ENCODE results near the gene FAM168B. TPM values are rescaled to one million over a fixed set of nuclear protein-coding genes. Genes with fewer than 3 reads are reported as not detected.

Gene FAM168B
- total RNA-seq, 2 donors from 2014 or later, result 125 to 192 TPM

DNA sequence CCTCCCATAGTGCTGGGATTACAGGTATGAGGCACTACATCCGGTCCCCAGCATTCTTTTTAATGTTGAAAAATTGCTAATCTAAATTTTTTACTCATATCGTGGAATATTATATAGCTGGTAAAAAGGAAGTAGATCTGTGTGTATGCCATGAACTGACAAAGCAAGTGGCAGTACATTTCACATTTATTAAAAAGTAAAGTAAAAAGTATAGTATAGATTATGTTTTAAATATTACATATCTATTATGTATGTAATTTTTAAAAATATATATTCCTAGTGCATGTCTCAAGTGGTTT is 37.0 kb upstream of the FAM168B start:
- DNase-seq (ENCODE audit: low spot score), result no peak
- intact Hi-C loops (cut with DNase I), result no loop called here
- peaks cover 0 to 5% of the 10 kb centered on the region in 2 donors for H3K36me3 ChIP-seq
- 96% methylated on average over 2 of the region's 2 CpGs for WGBS
- H3K4me1 ChIP-seq (replicated peaks), result peaks cover 3% of the 10 kb centered on the region
- no peaks in the 10 kb centered on the region for H3K9me3 ChIP-seq
- H3K27me3 ChIP-seq (replicated peaks; ENCODE audit: insufficient read depth), result no peaks in the 10 kb centered on the region
- no peak overlapping the region for H3K4me3 ChIP-seq
- no peak for TF ChIP-seq POLR2A (IDR thresholded peaks at IDR 0.05)
- TF ChIP-seq POLR2AphosphoS5 (IDR thresholded peaks at IDR 0.05), result no peak
- TF ChIP-seq, protein P1, sequence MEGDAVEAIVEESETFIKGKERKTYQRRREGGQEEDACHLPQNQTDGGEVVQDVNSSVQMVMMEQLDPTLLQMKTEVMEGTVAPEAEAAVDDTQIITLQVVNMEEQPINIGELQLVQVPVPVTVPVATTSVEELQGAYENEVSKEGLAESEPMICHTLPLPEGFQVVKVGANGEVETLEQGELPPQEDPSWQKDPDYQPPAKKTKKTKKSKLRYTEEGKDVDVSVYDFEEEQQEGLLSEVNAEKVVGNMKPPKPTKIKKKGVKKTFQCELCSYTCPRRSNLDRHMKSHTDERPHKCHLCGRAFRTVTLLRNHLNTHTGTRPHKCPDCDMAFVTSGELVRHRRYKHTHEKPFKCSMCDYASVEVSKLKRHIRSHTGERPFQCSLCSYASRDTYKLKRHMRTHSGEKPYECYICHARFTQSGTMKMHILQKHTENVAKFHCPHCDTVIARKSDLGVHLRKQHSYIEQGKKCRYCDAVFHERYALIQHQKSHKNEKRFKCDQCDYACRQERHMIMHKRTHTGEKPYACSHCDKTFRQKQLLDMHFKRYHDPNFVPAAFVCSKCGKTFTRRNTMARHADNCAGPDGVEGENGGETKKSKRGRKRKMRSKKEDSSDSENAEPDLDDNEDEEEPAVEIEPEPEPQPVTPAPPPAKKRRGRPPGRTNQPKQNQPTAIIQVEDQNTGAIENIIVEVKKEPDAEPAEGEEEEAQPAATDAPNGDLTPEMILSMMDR (IDR thresholded peaks at IDR 0.05), result no peak
- H3K27ac ChIP-seq, result no peak overlapping the region

DNA sequence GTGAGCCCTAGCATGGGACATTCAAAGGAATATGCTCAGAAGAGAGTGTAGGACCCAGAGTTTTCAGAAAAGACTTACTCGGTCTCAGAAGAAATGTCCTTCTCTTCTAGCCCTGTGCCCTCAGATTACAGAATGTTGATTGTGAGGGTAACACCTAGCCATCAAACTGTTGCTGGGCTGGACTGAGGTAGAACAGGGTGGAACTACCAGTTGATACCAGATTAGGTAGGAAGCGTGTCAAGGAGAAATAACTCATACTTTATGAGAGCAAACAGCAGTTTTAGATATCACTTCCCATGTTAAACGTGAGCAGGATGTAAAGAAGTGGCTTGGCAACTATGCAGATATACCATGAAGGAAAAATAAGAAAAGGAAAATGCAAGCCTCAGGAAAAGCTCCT is 34.7 kb upstream of the FAM168B start:
- no peaks in the 10 kb centered on the region for H3K9me3 ChIP-seq
- H3K27ac ChIP-seq, result no peak overlapping the region
- H3K27me3 ChIP-seq (replicated peaks; ENCODE audit: insufficient read depth), result no peaks in the 10 kb centered on the region
- WGBS, result 90% methylated on average over 3 of the region's 3 CpGs
- no peak for TF ChIP-seq POLR2AphosphoS5 (IDR thresholded peaks at IDR 0.05)
- TF ChIP-seq POLR2A (IDR thresholded peaks at IDR 0.05), result no peak
- TF ChIP-seq, protein P1 (IDR thresholded peaks at IDR 0.05), result no peak
- intact Hi-C loops (cut with DNase I), result no loop called here
- H3K4me1 ChIP-seq (replicated peaks), result peaks cover 5% of the 10 kb centered on the region
- H3K4me3 ChIP-seq, result no peak overlapping the region
- DNase-seq (ENCODE audit: low spot score), result no peak
- H3K36me3 ChIP-seq, result peaks cover 0 to 5% of the 10 kb centered on the region in 2 donors

DNA sequence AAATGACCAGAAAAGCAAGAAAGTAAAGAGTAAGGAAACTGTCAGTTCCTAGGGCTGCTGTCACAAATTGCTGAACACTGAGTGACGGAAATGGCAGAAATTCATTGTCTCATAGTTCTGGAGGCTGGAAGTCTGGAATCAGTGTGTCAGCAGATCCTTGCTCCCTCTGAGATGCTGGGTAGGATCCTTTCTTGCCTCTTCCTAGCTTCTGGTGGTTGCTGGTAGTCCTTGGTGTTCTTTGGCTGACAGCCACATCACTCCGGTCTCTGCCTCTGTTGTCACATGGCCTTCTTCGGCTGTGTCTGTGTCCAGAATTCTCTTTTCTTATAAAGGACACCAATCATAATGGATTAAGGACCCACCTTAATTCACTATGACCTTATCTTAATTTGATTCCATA is 33.8 kb upstream of the FAM168B start:
- whole genome bisulfite sequencing, result 83% methylated on average over 3 of the region's 3 CpGs
- peaks cover 5% of the 10 kb centered on the region for H3K4me1 ChIP-seq (replicated peaks)
- intact Hi-C loops (cut with DNase I), result no loop called here
- no peaks in the 10 kb centered on the region for H3K9me3 ChIP-seq
- no peaks in the 10 kb centered on the region for H3K27me3 ChIP-seq (replicated peaks; ENCODE audit: insufficient read depth)
- H3K4me3 ChIP-seq, result no peak overlapping the region
- H3K36me3 ChIP-seq, result peaks cover 0 to 5% of the 10 kb centered on the region in 2 donors
- TF ChIP-seq POLR2AphosphoS5 (IDR thresholded peaks at IDR 0.05) (no peak), POLR2A (IDR thresholded peaks at IDR 0.05) (no peak)
- TF ChIP-seq, protein P1 (IDR thresholded peaks at IDR 0.05), result no peak
- no peak for DNase-seq (ENCODE audit: low spot score)
- H3K27ac ChIP-seq, result no peak overlapping the region

DNA sequence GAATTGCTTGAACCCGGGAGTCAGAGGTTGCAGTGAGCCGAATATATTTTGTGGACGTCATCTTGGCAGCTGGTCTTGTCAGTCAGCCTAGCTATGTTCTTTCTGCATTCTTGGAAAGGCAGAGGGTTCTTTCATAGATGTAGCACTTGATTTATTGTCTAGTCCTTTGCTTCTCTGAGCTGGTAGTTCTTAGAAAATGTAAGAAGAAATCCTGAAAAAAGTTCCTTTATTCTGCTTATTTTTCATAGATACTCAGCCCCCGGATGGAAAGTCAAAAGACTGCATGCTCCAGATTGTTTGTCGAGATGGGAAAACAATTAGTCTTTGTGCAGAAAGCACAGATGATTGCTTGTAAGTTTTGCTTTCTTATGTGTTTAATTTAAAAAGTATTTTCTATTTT is 33.2 kb upstream of the FAM168B start:
- TF ChIP-seq POLR2AphosphoS5 (IDR thresholded peaks at IDR 0.05), result no peak
- TF ChIP-seq, protein P1 (IDR thresholded peaks at IDR 0.05), result no peak
- no peak for TF ChIP-seq POLR2A (IDR thresholded peaks at IDR 0.05)

DNA sequence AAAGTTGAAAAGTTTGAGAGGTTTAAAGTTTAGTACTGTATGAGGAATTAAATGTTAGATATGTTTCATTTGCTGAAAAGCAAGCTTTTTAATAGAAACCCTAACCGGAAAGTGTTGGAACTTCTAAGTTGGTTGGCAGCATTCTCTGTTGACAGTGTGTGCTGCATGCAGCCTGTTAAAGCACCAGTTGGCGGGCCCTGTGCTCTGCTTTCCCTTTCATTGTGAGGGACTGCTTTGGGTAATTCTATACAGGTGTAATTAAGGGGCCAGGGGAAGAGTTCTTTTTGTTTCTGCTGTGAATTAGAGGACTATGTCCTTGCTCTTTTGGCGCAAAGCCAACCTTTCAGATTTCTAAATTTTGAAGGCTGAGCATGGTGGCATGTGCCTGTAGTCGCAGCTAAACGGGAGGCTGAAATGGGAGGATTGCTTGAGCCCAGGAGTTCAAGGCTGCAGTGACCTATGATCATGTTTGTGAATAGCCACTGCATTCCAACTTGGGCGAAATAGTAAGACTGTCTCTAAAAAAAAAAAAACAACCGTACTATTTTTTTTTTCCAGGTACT is 32.0 kb upstream of the FAM168B start:
- TF ChIP-seq, protein P1 (IDR thresholded peaks at IDR 0.05), result no peak
- TF ChIP-seq POLR2A (IDR thresholded peaks at IDR 0.05) (no peak), POLR2AphosphoS5 (IDR thresholded peaks at IDR 0.05) (peak; percentile 39)
- H3K36me3 ChIP-seq, result peaks cover 0 to 5% of the 10 kb centered on the region in 2 donors
- H3K4me3 ChIP-seq, result no peak overlapping the region
- intact Hi-C loops (cut with DNase I), result no loop called here
- no peaks in the 10 kb centered on the region for H3K9me3 ChIP-seq
- peak overlapping the region in 1 of 2 donors; percentile 14 for H3K27ac ChIP-seq
- peak; percentile 48 for DNase-seq (ENCODE audit: low spot score)
- H3K27me3 ChIP-seq (replicated peaks; ENCODE audit: insufficient read depth), result no peaks in the 10 kb centered on the region
- WGBS, result 58% methylated on average over 7 of the region's 7 CpGs
- peaks cover 8% of the 10 kb centered on the region for H3K4me1 ChIP-seq (replicated peaks)

More for the DNA sequence above, 33.2 kb upstream of the FAM168B start:
- intact Hi-C loops (cut with DNase I), result no loop called here
- peak overlapping the region in 1 of 2 donors; percentile 15 for H3K27ac ChIP-seq
- H3K27me3 ChIP-seq (replicated peaks; ENCODE audit: insufficient read depth), result no peaks in the 10 kb centered on the region
- no peak for DNase-seq (ENCODE audit: low spot score)
- 58% methylated on average over 5 of the region's 5 CpGs for WGBS
- H3K36me3 ChIP-seq, result peaks cover 0 to 5% of the 10 kb centered on the region in 2 donors
- H3K4me1 ChIP-seq (replicated peaks), result peaks cover 5% of the 10 kb centered on the region
- no peak overlapping the region for H3K4me3 ChIP-seq
- no peaks in the 10 kb centered on the region for H3K9me3 ChIP-seq

All from prostate gland (tissue), 2 donors.